Hepatocyte (in vitro differentiated cells): ENCODE results near the gene DYRK1A.

Source experiments
- EZH2 ChIP-seq: fragments of 200-600 bp; sonication (generic); IDR thresholded peaks from 2 replicates; pipeline ENCODE4 v1.6.1; 2016; ENCODE audit warnings: antibody characterized with exemption, mild to moderate bottlenecking, borderline replicate concordance
- EZH2phosphoT487 ChIP-seq: fragments of 200-600 bp; sonication (generic); IDR thresholded peaks from one replicate; pipeline ENCODE4 v1.6.1; 2018; ENCODE audit warnings: antibody characterized with exemption, mild to moderate bottlenecking, low read depth, moderate library complexity; ENCODE audit not compliant: unreplicated experiment, severe bottlenecking

DNA sequence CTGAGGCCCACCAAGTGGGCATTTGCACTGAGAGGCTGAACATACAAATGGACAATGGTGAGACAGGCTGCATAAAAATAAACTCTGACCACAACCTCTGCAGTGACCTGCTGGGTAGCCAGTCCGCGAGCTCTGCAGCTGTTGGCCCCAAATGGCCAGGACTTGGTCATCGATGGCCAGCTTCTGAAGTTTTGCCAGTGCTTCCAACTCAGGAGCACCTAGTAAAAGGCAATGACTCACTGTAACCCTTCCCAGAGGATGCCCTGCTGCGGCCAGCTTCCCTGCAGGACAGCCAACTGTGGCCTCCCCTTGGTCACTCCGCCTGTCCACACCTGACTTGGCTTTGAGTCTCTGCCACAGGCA is 185.4 kb downstream of the DYRK1A start:
- TF ChIP-seq EZH2phosphoT487 (no peak), EZH2 (no peak)
